ENCODE measurements around the gene TMEM167B. TPM values are rescaled to one million over a fixed set of nuclear protein-coding genes. Genes with fewer than 3 reads are reported as not detected.
A peak's percentile ranks its signal among the peaks of the same experiment; 100 is the strongest.
"Not testable (repeated sequence)": the region's sequence is repeated elsewhere in the genome, so short reads cannot be mapped to it uniquely, and the experiment has no call there.

Gene TMEM167B
- total RNA-seq, 1 donor from 2014 or later: 50.1 TPM

GRCh38 chr1:109113590-109114341 lies 23.2 kb downstream of the TMEM167B start, which contains the start of gene ELAPOR1:
TSS of gene ELAPOR1 (plus strand) at chr1:109114115. CDS start at chr1:109114184, 69 bp downstream.
- DNase-seq (ENCODE audit: low spot score): peak; percentile 81

GRCh38 chr1:109114342-109114674 lies 23.7 kb downstream of the TMEM167B start:
- no peak for DNase-seq (ENCODE audit: low spot score)

- DNase-seq (ENCODE audit: low spot score): no peak
Observed at GRCh38 chr1:109115685-109116084, 25.1 kb downstream of the TMEM167B start.

DNA sequence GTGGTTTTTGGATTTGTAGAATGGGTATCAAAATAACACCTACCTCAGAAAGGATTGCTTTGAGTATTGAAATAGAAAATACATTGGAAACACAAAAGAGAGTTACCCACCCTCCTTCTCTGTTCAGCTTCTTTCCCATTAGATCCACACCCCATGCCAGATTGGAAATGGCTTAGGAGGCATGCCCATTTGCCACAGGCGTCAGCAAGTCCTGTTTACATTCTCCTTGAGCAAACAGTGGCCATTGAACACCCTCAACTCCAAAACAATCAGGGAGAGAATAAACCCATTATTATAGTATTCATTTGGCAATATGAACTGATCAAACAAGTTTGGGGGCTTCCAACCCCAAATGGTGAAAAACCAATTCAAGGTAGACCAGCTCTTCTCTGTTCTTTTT lies 25.7 kb downstream of the TMEM167B start:
- no peak for DNase-seq (ENCODE audit: low spot score)

GRCh38 chr1:109118089-109118488 lies 27.5 kb downstream of the TMEM167B start:
- no peak for DNase-seq (ENCODE audit: low spot score)

DNA sequence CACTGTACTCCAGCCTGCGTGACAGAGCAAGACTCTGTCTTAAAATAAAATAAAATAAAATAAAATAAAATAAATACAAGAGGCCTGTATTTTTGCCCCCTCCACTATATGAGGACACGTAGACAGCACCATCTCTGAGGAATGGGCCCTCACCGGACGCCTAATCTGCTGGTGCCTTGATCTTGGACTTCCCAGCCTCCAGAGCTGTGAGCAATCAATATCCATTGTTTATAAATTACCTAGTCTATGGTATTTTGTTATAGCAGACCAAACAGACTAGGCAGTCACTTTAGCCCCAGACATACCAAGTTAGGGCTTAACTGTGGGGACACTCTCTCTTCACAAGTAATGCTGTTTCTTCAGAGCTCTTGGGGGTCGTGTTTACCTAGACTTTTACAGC lies 29.8 kb downstream of the TMEM167B start:
- no peak for DNase-seq (ENCODE audit: low spot score)

DNA sequence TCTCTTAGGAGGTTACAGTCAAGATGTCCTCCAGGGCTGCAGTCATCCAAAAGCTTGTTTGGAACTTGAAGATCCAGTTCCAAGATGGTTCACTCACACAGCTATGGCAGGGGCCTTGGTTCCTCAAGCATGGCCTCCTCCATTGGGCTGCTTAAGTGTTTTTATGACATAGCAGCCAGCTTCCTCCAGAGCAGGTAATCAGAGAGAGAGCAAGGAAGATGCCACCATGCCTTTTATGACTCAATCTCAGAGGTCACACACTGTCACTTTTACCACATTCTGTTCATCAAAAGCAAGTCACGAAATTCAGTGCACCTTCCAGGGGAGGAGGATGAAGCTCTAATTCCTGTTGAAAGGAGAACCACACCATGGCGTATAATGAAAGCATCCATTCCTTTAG lies 40.5 kb downstream of the TMEM167B start:
- DNase-seq (ENCODE audit: low spot score): no peak

DNA sequence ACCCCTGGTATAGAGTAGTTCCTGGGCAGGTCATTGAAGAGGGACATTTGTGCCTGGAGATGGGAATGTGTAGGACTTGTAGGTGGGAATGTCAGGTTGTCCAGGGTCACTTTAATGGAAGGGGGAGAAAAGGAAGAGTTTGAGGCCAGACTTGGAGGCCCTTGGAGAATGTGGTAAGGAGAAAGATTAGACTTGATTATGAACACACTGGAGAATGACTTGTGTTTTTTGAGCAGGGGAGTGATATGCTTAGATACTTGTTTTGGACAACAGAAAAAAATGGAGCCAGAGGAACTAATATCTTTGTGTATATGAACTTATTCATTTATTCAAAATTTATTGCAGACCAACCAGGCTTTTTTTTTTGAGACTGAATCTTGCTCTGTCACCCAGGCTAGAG lies 41.2 kb downstream of the TMEM167B start:
- DNase-seq (ENCODE audit: low spot score): no peak

GRCh38 chr1:109133002-109133706 lies 42.6 kb downstream of the TMEM167B start:
- no peak for DNase-seq (ENCODE audit: low spot score)

GRCh38 chr1:109133815-109134214 lies 43.3 kb downstream of the TMEM167B start:
- DNase-seq (ENCODE audit: low spot score): no peak

- peak; percentile 26 for DNase-seq (ENCODE audit: low spot score)
Observed at GRCh38 chr1:109134423-109134822, 43.9 kb downstream of the TMEM167B start.

GRCh38 chr1:109135940-109136339 lies 45.4 kb downstream of the TMEM167B start:
- DNase-seq (ENCODE audit: low spot score): no peak

DNA sequence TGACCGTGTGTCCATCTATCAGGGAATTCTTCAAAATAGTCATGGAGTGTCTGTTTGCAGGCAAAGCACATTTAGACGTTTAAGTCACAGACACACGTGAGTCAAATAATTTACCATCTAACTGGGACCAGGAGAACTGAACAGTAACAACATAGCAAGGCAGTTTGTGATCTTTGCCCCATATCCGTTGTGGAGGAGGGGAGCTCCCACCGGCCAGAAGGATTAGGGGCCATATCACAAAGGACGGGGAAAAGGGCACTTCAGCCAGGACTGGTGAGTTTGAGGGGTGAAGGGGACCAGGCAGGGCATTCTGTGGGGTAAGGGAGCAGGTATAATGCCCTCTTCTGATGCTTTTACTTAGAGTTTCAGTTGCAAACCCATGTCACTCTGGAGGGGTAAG lies 46.2 kb downstream of the TMEM167B start:
- DNase-seq (ENCODE audit: low spot score): no peak

- no peak for DNase-seq (ENCODE audit: low spot score)
Observed at GRCh38 chr1:109137958-109138357, 47.4 kb downstream of the TMEM167B start.

- DNase-seq (ENCODE audit: low spot score): peak; percentile 26
Observed at GRCh38 chr1:109138358-109138757, 47.8 kb downstream of the TMEM167B start.

DNA sequence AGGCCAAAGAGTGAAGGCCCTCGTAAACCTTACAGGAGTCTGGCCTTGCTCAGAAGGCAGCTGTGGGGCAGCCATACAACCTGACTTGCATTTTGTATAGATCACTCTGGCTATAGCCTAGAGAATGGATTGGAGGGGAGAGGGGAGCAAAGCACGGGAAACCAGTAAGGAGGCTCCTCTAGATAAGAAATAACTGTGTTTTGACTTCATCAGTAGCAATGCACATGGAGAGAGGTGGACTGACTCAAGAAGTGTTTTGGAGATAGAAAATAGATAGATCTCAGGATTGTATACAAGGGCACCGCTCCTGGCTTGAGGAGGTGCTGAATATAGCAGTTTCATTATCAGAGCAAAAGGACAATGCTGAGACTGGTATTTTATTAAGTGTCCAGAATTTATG lies 49.8 kb downstream of the TMEM167B start:
- DNase-seq (ENCODE audit: low spot score): no peak

- DNase-seq (ENCODE audit: low spot score): no peak
Observed at GRCh38 chr1:109142260-109142659, 51.7 kb downstream of the TMEM167B start.

DNA sequence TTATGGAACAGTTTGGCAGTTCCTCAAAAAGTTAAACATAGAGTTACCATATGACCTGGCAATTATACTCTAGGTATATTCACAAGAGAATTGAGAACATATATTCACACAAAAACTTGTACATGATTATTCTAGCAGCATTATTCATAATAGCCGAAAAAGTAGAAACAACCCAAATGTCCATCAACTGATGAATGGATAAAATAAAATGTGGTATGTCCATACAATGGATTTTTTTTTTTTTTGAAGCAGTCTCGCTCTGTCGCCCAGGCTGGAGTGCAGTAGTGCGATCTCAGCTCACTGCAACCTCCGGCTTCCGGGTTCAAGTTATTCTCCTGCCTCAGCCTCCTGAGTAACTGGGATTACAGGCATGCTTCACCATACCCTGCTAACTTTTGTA lies 52.2 kb downstream of the TMEM167B start:
- DNase-seq (ENCODE audit: low spot score): not testable (repeated sequence)

Other genes with a start within 250 kb of the TMEM167B start
- 0.37 TPM for gene AKNAD1, start 233.7 kb upstream of the TMEM167B start, total RNA-seq
- 4.6 TPM for gene GPSM2, start 213.8 kb upstream of the TMEM167B start, total RNA-seq
- gene CLCC1, start 127.3 kb upstream of the TMEM167B start, total RNA-seq: 40.6 TPM
- 19.1 TPM for gene WDR47, start 48.7 kb upstream of the TMEM167B start, total RNA-seq
- 41.3 TPM for gene TAF13, start 14.8 kb upstream of the TMEM167B start, total RNA-seq
- 127 TPM for gene ELAPOR1, start 23.4 kb downstream of the TMEM167B start, total RNA-seq
- gene SARS1, start 123.2 kb downstream of the TMEM167B start, total RNA-seq: 113 TPM
- 20.9 TPM for gene CELSR2, start 158.8 kb downstream of the TMEM167B start, total RNA-seq
- 7.4 TPM for gene PSRC1, start 192.4 kb downstream of the TMEM167B start, total RNA-seq
- gene MYBPHL, start 216.2 kb downstream of the TMEM167B start, total RNA-seq: 0.20 TPM